PC-9 (cell line): ENCODE results near the gene PERCC1. TPM values are rescaled to one million over a fixed set of nuclear protein-coding genes. Genes with fewer than 3 reads are reported as not detected.

ENCODE experiments used
- BruUV-seq: library from RNA; stranded (reverse); fragments of 400-500 nt; replicated peaks from 2 replicates; lab custom pipeline; 2021; lab: Mats Ljungman, UMichigan
- CTCF ChIA-PET: fragments of 300-600 bp; sonication (Branson Sonifier 250); formaldehyde crosslinking; loops from one replicate; lab custom pipeline; 2022; ENCODE audit warnings: antibody characterized with exemption; lab: Charles Lee
- POLR2A ChIA-PET: fragments of 300-600 bp; sonication (Branson Sonifier 250); formaldehyde crosslinking; loops from one replicate; lab custom pipeline; 2022; ENCODE audit warnings: antibody characterized with exemption; ENCODE audit not compliant: unreplicated experiment; lab: Charles Lee
- DNase-seq, 2 experiments: peaks; one replicate each; pipeline versions ENCODE4 v3.0.0 to v3.0.0-alpha.2; 2015 to 2022; ENCODE audit warnings: mixed read lengths in 1 of 2
- H2AFZ ChIP-seq: fragments of 200-600 bp; sonication (generic); 2 replicates; pipeline ENCODE4 v1.8.1; 2017; ENCODE audit warnings: antibody characterized with exemption
- H3F3A ChIP-seq: fragments of 200-600 bp; sonication (generic); 2 replicates; pipeline ENCODE4 v1.8.1; 2017; ENCODE audit warnings: antibody characterized with exemption, mild to moderate bottlenecking, low read depth; ENCODE audit not compliant: insufficient read depth
- H3K27ac ChIP-seq: fragments of 200-600 bp; sonication (generic); 2 replicates; pipeline ENCODE4 v1.6.1; 2016; ENCODE audit warnings: mixed run types
- H3K27me3 ChIP-seq: fragments of 200-600 bp; sonication (generic); 2 replicates; pipeline ENCODE4 v1.6.1; 2016; ENCODE audit warnings: low read depth, mixed run types; ENCODE audit not compliant: insufficient read depth
- H3K36me3 ChIP-seq: fragments of 200-600 bp; sonication (generic); 2 replicates; pipeline ENCODE4 v1.6.1; 2016; ENCODE audit warnings: low read depth, mixed run types
- H3K4me1 ChIP-seq: fragments of 200-600 bp; sonication (generic); replicated peaks from 2 replicates; pipeline ENCODE4 v1.6.1; 2016; ENCODE audit warnings: mixed run types; ENCODE audit not compliant: insufficient read depth
- H3K4me2 ChIP-seq: fragments of 200-600 bp; sonication (generic); 2 replicates; pipeline ENCODE4 v1.6.1; 2017; ENCODE audit warnings: mixed run types
- H3K4me3 ChIP-seq: fragments of 200-600 bp; sonication (generic); 2 replicates; pipeline ENCODE4 v1.6.1; 2016; ENCODE audit warnings: mixed run types
- H3K79me2 ChIP-seq: fragments of 200-600 bp; sonication (generic); 2 replicates; pipeline ENCODE4 v1.6.1; 2017; ENCODE audit warnings: low read depth, mixed run types
- H3K9me2 ChIP-seq: fragments of 200-600 bp; sonication (generic); 2 replicates; pipeline ENCODE4 v1.8.1; 2017; ENCODE audit warnings: mild to moderate bottlenecking; ENCODE audit not compliant: insufficient read depth
- H3K9me3 ChIP-seq: fragments of 200-600 bp; sonication (generic); 2 replicates; pipeline ENCODE4 v1.8.1; 2016; ENCODE audit warnings: low read depth; ENCODE audit not compliant: insufficient read depth
- H4K20me1 ChIP-seq: fragments of 200-600 bp; sonication (generic); 2 replicates; pipeline ENCODE4 v1.8.1; 2017; ENCODE audit not compliant: insufficient read depth
- EZH2 ChIP-seq: fragments of 200-600 bp; sonication (generic); IDR thresholded peaks from 2 replicates; pipeline ENCODE4 v1.8.0; 2017; ENCODE audit warnings: antibody characterized with exemption, low read depth
- intact Hi-C: fragments of 100-400 bp; cut with micrococcal nuclease; formaldehyde crosslinking; loops from one replicate; pipeline ENCODE4 v1.10.0; 2022; ENCODE audit not compliant: unreplicated experiment
- total RNA-seq: library from RNA; stranded (reverse); gene quantifications from 2 replicates; pipeline ENCODE4 v1.2.3, GENCODE V29; 2021
- TF ChIP-seq, protein P1 (sequence below): fragments of 200-600 bp; sonication (generic); conservative IDR thresholded peaks from 2 replicates; pipeline ENCODE4 v1.6.1; 2017; ENCODE audit warnings: mixed run types, antibody characterized with exemption, mild to moderate bottlenecking, moderate library complexity

PERCC1 gene
- total RNA-seq, 1 experiment from 2014 or later, result not detected

- H3K9me3 ChIP-seq, result no peaks in the 10 kb centered on the region
- H3K27me3 ChIP-seq, result no peaks in the 10 kb centered on the region
- no peak overlapping the region for H3K4me3 ChIP-seq
- peaks cover 5% of the 10 kb centered on the region; the same call in 1 of the 2 replicates for H3K4me1 ChIP-seq
- ChIA-PET POLR2A (no interaction called here), CTCF (no interaction called here)
- no peak for TF ChIP-seq EZH2
- TF ChIP-seq, protein P1, sequence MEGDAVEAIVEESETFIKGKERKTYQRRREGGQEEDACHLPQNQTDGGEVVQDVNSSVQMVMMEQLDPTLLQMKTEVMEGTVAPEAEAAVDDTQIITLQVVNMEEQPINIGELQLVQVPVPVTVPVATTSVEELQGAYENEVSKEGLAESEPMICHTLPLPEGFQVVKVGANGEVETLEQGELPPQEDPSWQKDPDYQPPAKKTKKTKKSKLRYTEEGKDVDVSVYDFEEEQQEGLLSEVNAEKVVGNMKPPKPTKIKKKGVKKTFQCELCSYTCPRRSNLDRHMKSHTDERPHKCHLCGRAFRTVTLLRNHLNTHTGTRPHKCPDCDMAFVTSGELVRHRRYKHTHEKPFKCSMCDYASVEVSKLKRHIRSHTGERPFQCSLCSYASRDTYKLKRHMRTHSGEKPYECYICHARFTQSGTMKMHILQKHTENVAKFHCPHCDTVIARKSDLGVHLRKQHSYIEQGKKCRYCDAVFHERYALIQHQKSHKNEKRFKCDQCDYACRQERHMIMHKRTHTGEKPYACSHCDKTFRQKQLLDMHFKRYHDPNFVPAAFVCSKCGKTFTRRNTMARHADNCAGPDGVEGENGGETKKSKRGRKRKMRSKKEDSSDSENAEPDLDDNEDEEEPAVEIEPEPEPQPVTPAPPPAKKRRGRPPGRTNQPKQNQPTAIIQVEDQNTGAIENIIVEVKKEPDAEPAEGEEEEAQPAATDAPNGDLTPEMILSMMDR, result no peak
- intact Hi-C loops, result no loop called here
- H3K27ac ChIP-seq, result no peak overlapping the region
- H3K9me2 ChIP-seq, result no peaks in the 10 kb centered on the region
- H4K20me1 ChIP-seq, result peaks cover 21% of the 10 kb centered on the region
- H3K36me3 ChIP-seq, result no peaks in the 10 kb centered on the region
- H2AFZ ChIP-seq, result no peak overlapping the region
- BruUV-seq, result no TSS peak
- no peaks in the 10 kb centered on the region for H3F3A ChIP-seq
- H3K4me2 ChIP-seq, result no peak overlapping the region
- H3K79me2 ChIP-seq, result peaks cover 21% of the 10 kb centered on the region
- DNase-seq, result no peak
Observed at GRCh38 chr16:1464196-1464893, 33.5 kb downstream of the PERCC1 start.

- DNase-seq, result no peak
- Histone ChIP-seq H3K27me3 (no peaks in the 10 kb centered on the region), H3K4me3 (no peak overlapping the region), H3K79me2 (peaks cover 27% of the 10 kb centered on the region), H3K4me2 (no peak overlapping the region), H3K9me2 (no peaks in the 10 kb centered on the region), H3K36me3 (no peaks in the 10 kb centered on the region), H3K4me1 (peaks cover 5% of the 10 kb centered on the region; the same call in 1 of the 2 replicates), H3K27ac (no peak overlapping the region), H4K20me1 (peaks cover 25% of the 10 kb centered on the region), H2AFZ (no peak overlapping the region), H3K9me3 (no peaks in the 10 kb centered on the region), H3F3A (no peaks in the 10 kb centered on the region)
- BruUV-seq, result no TSS peak
- TF ChIP-seq, protein P1, result no peak
- TF ChIP-seq EZH2, result no peak
- intact Hi-C loops, result no loop called here
- ChIA-PET POLR2A (no interaction called here), CTCF (no interaction called here)
Observed at GRCh38 chr16:1464894-1465566, 34.2 kb downstream of the PERCC1 start.

GRCh38 chr16:1465567-1465915 lies 34.7 kb downstream of the PERCC1 start:
- no peaks in the 10 kb centered on the region for H3K36me3 ChIP-seq
- BruUV-seq, result no TSS peak
- H3K9me2 ChIP-seq, result no peaks in the 10 kb centered on the region
- no peak for TF ChIP-seq EZH2
- TF ChIP-seq, protein P1, result no peak
- peaks cover 28% of the 10 kb centered on the region for H4K20me1 ChIP-seq
- H3K4me3 ChIP-seq, result no peak overlapping the region
- H3F3A ChIP-seq, result no peaks in the 10 kb centered on the region
- no peak overlapping the region for H3K4me2 ChIP-seq
- ChIA-PET POLR2A (no interaction called here), CTCF (no interaction called here)
- H3K79me2 ChIP-seq, result peaks cover 32% of the 10 kb centered on the region
- H3K27me3 ChIP-seq, result no peaks in the 10 kb centered on the region
- H3K27ac ChIP-seq, result no peak overlapping the region
- intact Hi-C loops, result no loop called here
- no peak for DNase-seq
- H3K9me3 ChIP-seq, result no peaks in the 10 kb centered on the region
- peaks cover 5% of the 10 kb centered on the region; the same call in 1 of the 2 replicates for H3K4me1 ChIP-seq
- H2AFZ ChIP-seq, result no peak overlapping the region
